Activated CD8-positive, alpha-beta memory T cell treated with anti-CD3 and anti-CD28 coated beads for 4 hours (primary cell): ENCODE results near the gene SMARCA1.

Source experiments
- DNase-seq, 2 donors: peaks; one replicate each; pipeline ENCODE4 v3.0.0-alpha.2; 2020; ENCODE audit warnings: low read depth in 2 of 2

The SMARCA1 gene

GRCh38 chrX:129461801-129462456 lies 61.4 kb downstream of the SMARCA1 start:
- DNase-seq: no peak

GRCh38 chrX:129452523-129452922 lies 70.8 kb downstream of the SMARCA1 start:
- DNase-seq: no peak

DNA sequence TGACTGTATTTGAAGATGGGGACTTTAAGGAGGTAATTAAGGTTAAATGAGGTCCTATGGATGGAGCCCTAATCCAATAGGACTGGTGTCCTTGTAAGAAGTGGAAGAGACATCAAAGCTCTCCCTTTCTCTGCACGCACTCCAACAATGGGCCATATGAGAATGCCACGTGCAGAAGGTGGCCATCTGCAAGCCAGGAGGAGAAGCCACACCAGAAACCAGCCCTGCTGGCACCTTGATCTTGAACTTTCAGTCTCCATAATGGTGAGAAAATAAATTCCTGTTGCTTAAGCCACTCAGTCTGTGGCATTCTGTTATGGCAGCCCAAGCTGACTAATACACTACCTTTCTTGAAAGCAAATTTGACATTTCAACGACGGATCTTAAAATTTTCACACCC lies 73.2 kb downstream of the SMARCA1 start:
- DNase-seq: no peak

- no peak for DNase-seq
These were observed 74.1 kb downstream of the SMARCA1 start for GRCh38 chrX:129449148-129449547.

DNA sequence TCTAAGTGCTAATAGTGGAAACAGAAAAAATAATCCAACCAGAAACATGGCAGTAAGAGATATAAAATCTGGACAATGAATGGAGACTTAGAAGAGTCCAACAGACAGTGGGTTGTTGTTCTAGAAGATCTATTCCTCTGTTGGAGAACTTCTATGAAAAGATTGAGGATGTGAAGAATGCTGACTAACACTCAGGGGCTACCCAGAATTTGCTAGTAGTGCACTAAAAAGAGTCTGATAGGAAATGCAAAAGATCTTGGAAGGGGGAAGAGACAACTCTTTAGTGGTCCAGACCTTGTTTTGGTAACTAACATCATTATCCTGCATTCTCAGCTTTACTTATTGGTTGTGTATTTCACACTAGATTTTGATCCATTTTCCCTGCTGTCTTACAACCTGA lies 77.9 kb downstream of the SMARCA1 start:
- DNase-seq: no peak

- no peak for DNase-seq
These were observed 89.3 kb downstream of the SMARCA1 start for GRCh38 chrX:129433945-129434344.

- no peak for DNase-seq
These were observed 89.8 kb downstream of the SMARCA1 start for GRCh38 chrX:129433461-129433860.

DNA sequence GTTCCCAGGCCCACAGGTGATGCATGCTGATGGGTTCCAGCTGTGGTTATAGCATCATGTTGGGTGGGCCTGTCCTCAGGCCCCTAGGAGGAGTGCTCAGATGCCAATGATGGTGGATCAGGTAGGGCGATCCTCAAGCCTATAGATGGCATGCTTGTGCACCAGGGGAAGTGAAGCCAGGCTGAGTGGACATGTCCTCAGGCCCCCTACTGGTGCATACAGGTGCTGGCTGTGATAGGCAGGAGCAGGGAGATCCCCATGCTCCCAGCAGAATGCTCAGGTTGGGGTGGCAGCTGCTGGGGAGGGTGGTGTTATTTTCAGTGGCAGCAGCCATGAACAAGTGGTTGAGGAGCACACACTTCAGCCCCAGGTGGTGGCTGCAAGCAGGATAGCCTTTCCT lies 96.0 kb downstream of the SMARCA1 start:
- no peak for DNase-seq

DNA sequence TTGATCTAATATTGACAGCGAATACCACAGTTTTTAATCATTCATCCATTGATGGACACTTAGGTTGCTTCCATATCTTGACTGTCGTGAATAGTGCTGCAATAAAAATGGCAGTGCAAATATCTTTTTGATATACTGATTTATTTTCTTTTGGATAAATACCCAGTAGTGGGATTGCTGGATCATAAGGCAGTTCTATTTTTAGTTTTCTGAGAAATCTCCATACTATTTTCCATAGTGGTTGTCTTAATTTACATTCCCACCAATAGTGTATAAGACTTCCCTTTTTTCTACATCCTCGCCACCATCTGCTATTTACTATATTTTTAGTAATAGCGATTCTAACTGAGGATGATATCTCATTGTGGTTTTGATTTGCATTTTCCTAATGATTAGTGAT lies 100.1 kb downstream of the SMARCA1 start:
- DNase-seq: no peak

DNA sequence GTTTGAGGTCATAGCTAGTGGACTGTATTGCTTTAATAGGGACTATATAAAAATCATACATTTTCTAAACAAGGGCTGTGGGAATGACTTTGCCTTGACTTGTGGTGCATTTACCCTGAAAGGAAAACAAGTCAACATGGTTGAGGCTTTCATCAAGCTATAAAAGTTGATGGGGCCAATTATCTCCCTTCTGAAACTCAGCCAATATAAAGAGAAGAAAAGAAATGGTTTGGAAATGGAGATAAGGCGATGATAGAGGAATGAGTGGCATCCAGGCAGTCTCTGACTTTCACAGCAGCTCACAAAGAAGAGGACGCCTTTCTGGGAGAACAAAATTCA lies 118.7 kb downstream of the SMARCA1 start:
- no peak for DNase-seq

- DNase-seq: no peak
These were observed 119.2 kb downstream of the SMARCA1 start for GRCh38 chrX:129403974-129404669.
